Adrenal gland (tissue), 5 donors: ENCODE measurements around the gene SMIM21.

Experiments used
- CTCF ChIP-seq, 6 experiments: fragments of 450-650 bp in 4 of 6; fragments of 200-600 bp in 2 of 6; sonication (generic) in 1 of 6; IDR thresholded peaks; 1 replicate in 5 of 6; 2 replicates in 1 of 6; pipeline versions ENCODE4 v1.5.1 to v1.8.0; 2016 to 2021; ENCODE audit warnings: antibody characterized with exemption in 6 of 6, mild to moderate bottlenecking in 2 of 6, moderate library complexity in 1 of 6
- POLR2A ChIP-seq, 2 donors: fragments of 450-650 bp; IDR thresholded peaks; one replicate each; pipeline ENCODE4 v1.6.1; 2017; ENCODE audit warnings: antibody characterized with exemption in 2 of 2, mild to moderate bottlenecking in 2 of 2, moderate library complexity in 1 of 2
- donor health status: DM: no; HTN: no; CAD: no.

DNA sequence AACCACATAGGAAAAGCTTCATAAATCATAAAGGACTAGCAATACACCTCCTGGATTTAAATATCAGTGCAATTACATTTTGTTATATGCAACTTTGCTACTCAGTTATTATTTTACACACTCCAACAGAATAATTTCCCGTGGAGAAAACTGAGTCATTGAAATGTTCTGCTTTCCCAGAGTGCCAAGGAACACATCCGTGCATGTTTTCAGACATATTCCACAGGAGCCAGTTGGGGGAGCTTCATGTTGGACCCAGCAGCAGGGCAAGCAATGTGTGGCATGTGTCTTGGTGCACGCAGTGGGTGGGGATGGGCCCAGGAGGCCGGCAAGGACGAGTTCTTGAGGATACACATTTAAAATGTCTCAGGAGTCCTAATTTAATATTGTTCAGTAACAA, 14.4 kb upstream of the SMIM21 start:
- TF ChIP-seq CTCF (IDR thresholded peaks at IDR 0.05), result no peak
- TF ChIP-seq POLR2A (IDR thresholded peaks at IDR 0.05), result no peak
